ENCODE results near the gene SH2D2A.

DNA sequence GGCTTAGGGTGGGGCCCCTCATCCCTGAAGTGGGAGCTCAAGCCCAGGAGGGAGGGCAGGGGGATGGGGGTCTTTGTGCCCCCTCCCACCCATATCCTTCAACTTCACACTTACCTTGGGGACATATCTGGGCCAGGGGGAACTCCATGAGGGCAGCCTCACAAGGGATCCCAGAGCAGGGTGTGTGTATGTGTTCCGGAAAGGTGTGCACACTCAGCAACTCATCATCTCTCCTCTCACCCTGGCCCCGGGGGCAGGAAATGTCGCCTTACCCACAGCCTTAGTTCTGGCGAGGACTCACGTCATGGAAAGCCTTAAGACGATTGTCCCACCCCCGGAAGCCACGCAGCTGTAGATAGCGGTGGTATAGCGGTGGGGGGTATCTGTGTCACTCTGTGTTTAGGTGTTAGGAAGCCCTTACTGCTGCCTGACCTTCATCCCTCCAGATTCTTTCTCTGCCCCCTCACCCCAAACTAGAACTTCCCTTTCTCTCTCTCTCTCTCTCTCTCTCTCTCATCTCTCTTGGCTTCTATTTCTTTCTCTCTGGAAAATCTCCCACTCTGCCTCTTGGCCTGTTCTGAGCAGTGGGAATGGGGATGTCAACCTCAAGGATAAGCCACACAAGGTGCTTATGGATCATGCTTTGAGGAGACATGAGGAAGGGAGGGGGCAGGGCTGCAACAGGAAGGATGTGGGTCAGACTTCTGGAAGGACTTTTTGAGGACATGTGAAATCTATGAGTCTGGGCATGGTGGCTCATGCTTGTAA is at the start of gene SH2D2A:
- TF ChIP-seq POLR2A (IDR thresholded peaks at IDR 0.05) (no peak), EP300 (IDR thresholded peaks at IDR 0.05) (no peak), POLR2AphosphoS5 (IDR thresholded peaks at IDR 0.05) (no peak)
- TF ChIP-seq, protein P1, sequence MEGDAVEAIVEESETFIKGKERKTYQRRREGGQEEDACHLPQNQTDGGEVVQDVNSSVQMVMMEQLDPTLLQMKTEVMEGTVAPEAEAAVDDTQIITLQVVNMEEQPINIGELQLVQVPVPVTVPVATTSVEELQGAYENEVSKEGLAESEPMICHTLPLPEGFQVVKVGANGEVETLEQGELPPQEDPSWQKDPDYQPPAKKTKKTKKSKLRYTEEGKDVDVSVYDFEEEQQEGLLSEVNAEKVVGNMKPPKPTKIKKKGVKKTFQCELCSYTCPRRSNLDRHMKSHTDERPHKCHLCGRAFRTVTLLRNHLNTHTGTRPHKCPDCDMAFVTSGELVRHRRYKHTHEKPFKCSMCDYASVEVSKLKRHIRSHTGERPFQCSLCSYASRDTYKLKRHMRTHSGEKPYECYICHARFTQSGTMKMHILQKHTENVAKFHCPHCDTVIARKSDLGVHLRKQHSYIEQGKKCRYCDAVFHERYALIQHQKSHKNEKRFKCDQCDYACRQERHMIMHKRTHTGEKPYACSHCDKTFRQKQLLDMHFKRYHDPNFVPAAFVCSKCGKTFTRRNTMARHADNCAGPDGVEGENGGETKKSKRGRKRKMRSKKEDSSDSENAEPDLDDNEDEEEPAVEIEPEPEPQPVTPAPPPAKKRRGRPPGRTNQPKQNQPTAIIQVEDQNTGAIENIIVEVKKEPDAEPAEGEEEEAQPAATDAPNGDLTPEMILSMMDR (IDR thresholded peaks at IDR 0.05) = no peak
